Parathyroid adenoma (tissue), 2 donors: ENCODE results near the gene GALNT8.

Source experiments
- H2AFZ ChIP-seq: fragments of 300-600 bp; sonication (generic); one replicate; pipeline ENCODE4 v1.7.0; 2017; ENCODE audit warnings: antibody characterized with exemption, mild to moderate bottlenecking
- H3K27ac ChIP-seq: fragments of 300-600 bp; sonication (generic); one replicate; pipeline ENCODE4 v1.7.0; 2017
- H3K27me3 ChIP-seq: fragments of 300-600 bp; sonication (generic); one replicate; pipeline ENCODE4 v1.7.0; 2017; ENCODE audit warnings: low read length; ENCODE audit not compliant: control insufficient read depth, insufficient read depth
- H3K36me3 ChIP-seq: fragments of 300-600 bp; sonication (generic); one replicate; pipeline ENCODE4 v1.7.0; 2017; ENCODE audit warnings: low read length; ENCODE audit not compliant: control insufficient read depth, insufficient read depth
- H3K4me1 ChIP-seq: fragments of 300-600 bp; sonication (generic); one replicate; pipeline ENCODE4 v1.7.0; 2017; ENCODE audit warnings: control low read depth
- H3K4me2 ChIP-seq: fragments of 300-600 bp; sonication (generic); one replicate; pipeline ENCODE4 v1.7.0; 2017; ENCODE audit warnings: low read length
- H3K4me3 ChIP-seq: fragments of 300-600 bp; sonication (generic); one replicate; pipeline ENCODE4 v1.7.0; 2017; ENCODE audit warnings: low read depth, low read length
- H3K79me2 ChIP-seq: fragments of 300-600 bp; sonication (generic); one replicate; pipeline ENCODE4 v1.7.0; 2017; ENCODE audit warnings: control low read depth
- H3K9ac ChIP-seq: fragments of 300-600 bp; sonication (generic); one replicate; pipeline ENCODE4 v1.7.0; 2017; ENCODE audit warnings: mild to moderate bottlenecking
- H3K9me3 ChIP-seq: fragments of 300-600 bp; sonication (generic); one replicate; pipeline ENCODE4 v1.7.0; 2017; ENCODE audit warnings: low read length; ENCODE audit not compliant: control insufficient read depth
- TF ChIP-seq, protein P1 (sequence below): fragments of 300-600 bp; sonication (generic); IDR thresholded peaks from one replicate; pipeline ENCODE4 v1.7.0; 2017; ENCODE audit warnings: antibody characterized with exemption, mild to moderate bottlenecking
- donor health status: primary hyperparathyroidism.

Gene GALNT8

GRCh38 chr12:4787965-4788364 lies 67.8 kb downstream of the GALNT8 start:
- Histone ChIP-seq H3K9ac (no peak overlapping the region), H3K4me1 (no peaks in the 10 kb centered on the region), H3K9me3 (no peaks in the 10 kb centered on the region), H3K36me3 (no peaks in the 10 kb centered on the region), H3K27me3 (no peaks in the 10 kb centered on the region), H3K27ac (no peak overlapping the region), H3K4me2 (no peak overlapping the region), H3K79me2 (no peaks in the 10 kb centered on the region), H3K4me3 (no peak overlapping the region), H2AFZ (no peak overlapping the region)
- TF ChIP-seq, protein P1, sequence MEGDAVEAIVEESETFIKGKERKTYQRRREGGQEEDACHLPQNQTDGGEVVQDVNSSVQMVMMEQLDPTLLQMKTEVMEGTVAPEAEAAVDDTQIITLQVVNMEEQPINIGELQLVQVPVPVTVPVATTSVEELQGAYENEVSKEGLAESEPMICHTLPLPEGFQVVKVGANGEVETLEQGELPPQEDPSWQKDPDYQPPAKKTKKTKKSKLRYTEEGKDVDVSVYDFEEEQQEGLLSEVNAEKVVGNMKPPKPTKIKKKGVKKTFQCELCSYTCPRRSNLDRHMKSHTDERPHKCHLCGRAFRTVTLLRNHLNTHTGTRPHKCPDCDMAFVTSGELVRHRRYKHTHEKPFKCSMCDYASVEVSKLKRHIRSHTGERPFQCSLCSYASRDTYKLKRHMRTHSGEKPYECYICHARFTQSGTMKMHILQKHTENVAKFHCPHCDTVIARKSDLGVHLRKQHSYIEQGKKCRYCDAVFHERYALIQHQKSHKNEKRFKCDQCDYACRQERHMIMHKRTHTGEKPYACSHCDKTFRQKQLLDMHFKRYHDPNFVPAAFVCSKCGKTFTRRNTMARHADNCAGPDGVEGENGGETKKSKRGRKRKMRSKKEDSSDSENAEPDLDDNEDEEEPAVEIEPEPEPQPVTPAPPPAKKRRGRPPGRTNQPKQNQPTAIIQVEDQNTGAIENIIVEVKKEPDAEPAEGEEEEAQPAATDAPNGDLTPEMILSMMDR: no peak

DNA sequence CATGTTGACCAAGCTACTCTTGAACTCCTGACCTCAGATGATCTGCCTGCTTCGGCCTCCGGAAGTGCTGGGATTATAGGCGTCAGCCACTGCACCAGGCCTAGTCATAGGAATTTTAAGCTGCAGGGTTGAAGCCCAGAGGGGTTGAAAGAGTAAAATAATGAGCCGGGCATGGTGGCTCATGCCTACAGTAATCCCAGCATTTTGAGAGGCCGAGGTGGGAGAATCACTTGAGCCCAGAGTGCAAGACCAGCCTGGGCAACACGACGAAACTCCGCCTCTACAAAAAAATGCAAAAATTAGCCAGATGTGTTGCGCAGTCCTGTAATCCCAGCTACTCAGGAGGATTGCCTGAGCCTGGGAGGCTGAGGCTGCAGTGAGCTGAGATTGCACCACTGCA lies 69.6 kb downstream of the GALNT8 start:
- TF ChIP-seq, protein P1: no peak
- no peaks in the 10 kb centered on the region for H3K79me2 ChIP-seq
- no peak overlapping the region for H3K9ac ChIP-seq
- no peak overlapping the region for H2AFZ ChIP-seq
- no peaks in the 10 kb centered on the region for H3K4me1 ChIP-seq
- no peak overlapping the region for H3K4me2 ChIP-seq
- no peak overlapping the region for H3K27ac ChIP-seq
- no peaks in the 10 kb centered on the region for H3K27me3 ChIP-seq
- no peak overlapping the region for H3K4me3 ChIP-seq
- no peaks in the 10 kb centered on the region for H3K9me3 ChIP-seq
- H3K36me3 ChIP-seq: no peaks in the 10 kb centered on the region

DNA sequence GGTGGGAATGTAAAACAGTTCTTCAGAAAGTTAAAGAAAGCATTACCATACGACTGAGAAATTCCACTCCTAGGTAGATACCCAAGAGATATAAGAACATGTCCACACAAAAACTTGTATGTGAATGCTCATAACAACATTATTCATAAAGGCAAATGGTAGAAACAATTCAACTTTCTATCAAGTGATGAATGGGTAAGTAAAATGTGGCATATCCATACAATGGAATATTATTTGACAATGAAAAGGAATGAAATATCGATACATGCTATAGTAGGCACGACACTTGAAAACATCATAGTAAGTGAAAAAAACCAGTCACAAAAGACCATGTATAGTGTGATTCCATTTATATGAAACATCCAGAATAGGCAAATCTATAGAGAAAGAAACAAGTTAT lies 71.3 kb downstream of the GALNT8 start:
- no peak overlapping the region for H3K27ac ChIP-seq
- H2AFZ ChIP-seq: no peak overlapping the region
- no peak overlapping the region for H3K4me3 ChIP-seq
- no peak overlapping the region for H3K9ac ChIP-seq
- H3K9me3 ChIP-seq: no peaks in the 10 kb centered on the region
- H3K4me1 ChIP-seq: no peaks in the 10 kb centered on the region
- H3K36me3 ChIP-seq: no peaks in the 10 kb centered on the region
- H3K79me2 ChIP-seq: no peaks in the 10 kb centered on the region
- no peaks in the 10 kb centered on the region for H3K27me3 ChIP-seq
- TF ChIP-seq, protein P1: no peak
- no peak overlapping the region for H3K4me2 ChIP-seq

DNA sequence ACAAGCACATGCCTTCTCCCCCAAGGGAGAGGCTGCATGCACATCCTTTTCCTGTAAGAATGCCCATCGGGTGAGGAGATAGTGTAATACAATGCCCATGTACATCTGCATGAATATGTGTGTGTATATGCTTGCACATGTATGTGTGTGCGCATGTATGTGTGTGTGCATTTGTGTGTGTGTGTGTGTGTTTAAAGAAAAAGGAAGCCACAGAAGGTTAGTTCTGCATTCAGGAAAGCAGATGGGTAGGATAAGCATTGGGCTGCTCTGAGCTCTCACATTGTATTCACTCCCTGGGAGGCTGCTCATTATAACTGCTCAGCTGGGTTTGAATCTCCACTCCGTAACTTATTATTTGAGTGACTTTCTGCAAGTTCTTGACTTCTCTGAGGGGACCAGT lies 74.3 kb downstream of the GALNT8 start:
- no peaks in the 10 kb centered on the region for H3K27me3 ChIP-seq
- H3K4me2 ChIP-seq: no peak overlapping the region

GRCh38 chr12:4796216-4796615 lies 76.0 kb downstream of the GALNT8 start:
- H2AFZ ChIP-seq: no peak overlapping the region
- TF ChIP-seq, protein P1: no peak
- no peaks in the 10 kb centered on the region for H3K4me1 ChIP-seq
- H3K4me3 ChIP-seq: no peak overlapping the region
- H3K9me3 ChIP-seq: no peaks in the 10 kb centered on the region
- H3K9ac ChIP-seq: no peak overlapping the region
- no peaks in the 10 kb centered on the region for H3K27me3 ChIP-seq
- H3K79me2 ChIP-seq: no peaks in the 10 kb centered on the region
- no peaks in the 10 kb centered on the region for H3K36me3 ChIP-seq
- H3K27ac ChIP-seq: no peak overlapping the region
- no peak overlapping the region for H3K4me2 ChIP-seq

More for the DNA sequence above, 74.3 kb downstream of the GALNT8 start:
- Histone ChIP-seq H3K9me3 (no peaks in the 10 kb centered on the region), H3K27ac (no peak overlapping the region), H3K4me3 (no peak overlapping the region), H3K36me3 (no peaks in the 10 kb centered on the region), H3K9ac (no peak overlapping the region), H3K79me2 (no peaks in the 10 kb centered on the region), H3K4me1 (no peaks in the 10 kb centered on the region), H2AFZ (no peak overlapping the region)
- TF ChIP-seq, protein P1: no peak
